ENCODE measurements around the gene CTNNBIP1. TPM values are rescaled to one million over a fixed set of nuclear protein-coding genes. Genes with fewer than 3 reads are reported as not detected.

CTNNBIP1 gene
- total RNA-seq, 1 experiment from 2014 or later, result 17.1 TPM

GRCh38 chr1:9867408-9868243 is 42.4 kb downstream of the CTNNBIP1 start:
- DNase-seq, result peak; percentile 68 to 82
- no peaks in the 10 kb centered on the region for H3K4me1 Mint-ChIP-seq (ENCODE audit: low read depth, unreplicated experiment)
- BruUV-seq (replicated peaks), result no TSS peak
- no peaks in the 10 kb centered on the region for H3K9me3 ChIP-seq
- intact Hi-C loops (cut with micrococcal nuclease; ENCODE audit: unreplicated experiment), result loop anchor here (1.0 to 10.0 kb wide), 3 partner anchors 83 to 240 kb away; no protein-coding TSS in a partner anchor
- H3K36me3 ChIP-seq (ENCODE audit: control insufficient read depth, insufficient read depth, low read length), result no peaks in the 10 kb centered on the region
- no peaks in the 10 kb centered on the region for H3K27me3 ChIP-seq (replicated peaks; ENCODE audit: control insufficient read depth, insufficient read depth, low read length)
- ChIA-PET CTCF (no interaction called here), POLR2A (no interaction called here)
- H3K27me3 Mint-ChIP-seq (ENCODE audit: insufficient read depth, unreplicated experiment), result no peaks in the 10 kb centered on the region
- H3K27ac Mint-ChIP-seq (ENCODE audit: unreplicated experiment), result no peak overlapping the region
- no peak overlapping the region for H3K4me3 Mint-ChIP-seq (ENCODE audit: unreplicated experiment)
- no peaks in the 10 kb centered on the region for H3K4me1 ChIP-seq
- H3K4me3 ChIP-seq (ENCODE audit: low read depth, low read length), result no peak overlapping the region
- no peaks in the 10 kb centered on the region for H3K9me3 Mint-ChIP-seq (ENCODE audit: unreplicated experiment)
- peak; percentile 89 to 95 for TF ChIP-seq CTCF (IDR thresholded peaks at IDR 0.05; ENCODE audit: insufficient read depth in 1 of 2, low read depth in 1 of 2, low read length in 1 of 2, severe bottlenecking in 1 of 2, unreplicated experiment in 1 of 2)
- H3K36me3 Mint-ChIP-seq (ENCODE audit: insufficient read depth, unreplicated experiment), result peaks cover 5% of the 10 kb centered on the region

GRCh38 chr1:9866836-9867235 is 43.2 kb downstream of the CTNNBIP1 start:
- DNase-seq, result no peak
- no peak for TF ChIP-seq CTCF (IDR thresholded peaks at IDR 0.05; ENCODE audit: insufficient read depth in 1 of 2, low read depth in 1 of 2, low read length in 1 of 2, severe bottlenecking in 1 of 2, unreplicated experiment in 1 of 2)
- H3K4me3 ChIP-seq (ENCODE audit: low read depth, low read length), result no peak overlapping the region
- Mint-ChIP-seq H3K27ac (ENCODE audit: unreplicated experiment) (peak overlapping the region; percentile 44), H3K4me1 (ENCODE audit: low read depth, unreplicated experiment) (no peaks in the 10 kb centered on the region), H3K27me3 (ENCODE audit: insufficient read depth, unreplicated experiment) (no peaks in the 10 kb centered on the region), H3K9me3 (ENCODE audit: unreplicated experiment) (no peaks in the 10 kb centered on the region), H3K4me3 (ENCODE audit: unreplicated experiment) (no peak overlapping the region), H3K36me3 (ENCODE audit: insufficient read depth, unreplicated experiment) (peaks cover 5% of the 10 kb centered on the region)
- H3K4me1 ChIP-seq, result no peaks in the 10 kb centered on the region
- H3K9me3 ChIP-seq, result no peaks in the 10 kb centered on the region
- POLR2A ChIA-PET, result no interaction called here
- H3K36me3 ChIP-seq (ENCODE audit: control insufficient read depth, insufficient read depth, low read length), result no peaks in the 10 kb centered on the region
- H3K27me3 ChIP-seq (replicated peaks; ENCODE audit: control insufficient read depth, insufficient read depth, low read length), result no peaks in the 10 kb centered on the region
- no TSS peak for BruUV-seq (replicated peaks)
- intact Hi-C loops (cut with micrococcal nuclease; ENCODE audit: unreplicated experiment), result loop anchor here (1.0 to 10.0 kb wide), 3 partner anchors 83 to 240 kb away; no protein-coding TSS in a partner anchor
- CTCF ChIA-PET, result interaction anchor here (0.6 to 1.0 kb wide), 2 partner anchors 44 to 80 kb away, joined by 3 to 5 read pairs; no protein-coding TSS in a partner anchor

- no peaks in the 10 kb centered on the region for H3K9me3 Mint-ChIP-seq (ENCODE audit: unreplicated experiment)
- Histone ChIP-seq H3K4me1 (no peaks in the 10 kb centered on the region), H3K36me3 (ENCODE audit: control insufficient read depth, insufficient read depth, low read length) (no peaks in the 10 kb centered on the region), H3K27me3 (replicated peaks; ENCODE audit: control insufficient read depth, insufficient read depth, low read length) (no peaks in the 10 kb centered on the region), H3K9me3 (no peaks in the 10 kb centered on the region), H3K4me3 (ENCODE audit: low read depth, low read length) (no peak overlapping the region)
- H3K4me1 Mint-ChIP-seq (ENCODE audit: low read depth, unreplicated experiment), result no peaks in the 10 kb centered on the region
- ChIA-PET CTCF (interaction anchor here (0.7 to 1.2 kb wide), 4 partner anchors 79 to 239 kb away, joined by 3 to 5 read pairs (median 4); no protein-coding TSS in a partner anchor), POLR2A (no interaction called here)
- no peak overlapping the region for H3K27ac Mint-ChIP-seq (ENCODE audit: unreplicated experiment)
- no peaks in the 10 kb centered on the region for H3K27me3 Mint-ChIP-seq (ENCODE audit: insufficient read depth, unreplicated experiment)
- no peak for TF ChIP-seq CTCF (IDR thresholded peaks at IDR 0.05; ENCODE audit: insufficient read depth in 1 of 2, low read depth in 1 of 2, low read length in 1 of 2, severe bottlenecking in 1 of 2, unreplicated experiment in 1 of 2)
- H3K36me3 Mint-ChIP-seq (ENCODE audit: insufficient read depth, unreplicated experiment), result peaks cover 5% of the 10 kb centered on the region
- DNase-seq, result no peak
- no TSS peak for BruUV-seq (replicated peaks)
- intact Hi-C loops (cut with micrococcal nuclease; ENCODE audit: unreplicated experiment), result loop anchor here (10.0 kb wide), 1 partner anchor 141 kb away; no protein-coding TSS in a partner anchor
- H3K4me3 Mint-ChIP-seq (ENCODE audit: unreplicated experiment), result no peak overlapping the region
Observed at GRCh38 chr1:9865724-9866123, 44.3 kb downstream of the CTNNBIP1 start.

Data from Caco-2 (cell line).